GM12873 (cell line): Measurements from ENCODE around the gene CDC42BPB.

Experiments used
- CTCF ChIP-seq: IDR thresholded peaks from 2 replicates; pipeline ENCODE4 v1.5.1; 2012; ENCODE audit warnings: low read depth, mild to moderate bottlenecking, moderate library complexity, low read length, control low read depth; ENCODE audit not compliant: insufficient read depth; ENCODE audit errors: missing control alignments

The CDC42BPB gene

DNA sequence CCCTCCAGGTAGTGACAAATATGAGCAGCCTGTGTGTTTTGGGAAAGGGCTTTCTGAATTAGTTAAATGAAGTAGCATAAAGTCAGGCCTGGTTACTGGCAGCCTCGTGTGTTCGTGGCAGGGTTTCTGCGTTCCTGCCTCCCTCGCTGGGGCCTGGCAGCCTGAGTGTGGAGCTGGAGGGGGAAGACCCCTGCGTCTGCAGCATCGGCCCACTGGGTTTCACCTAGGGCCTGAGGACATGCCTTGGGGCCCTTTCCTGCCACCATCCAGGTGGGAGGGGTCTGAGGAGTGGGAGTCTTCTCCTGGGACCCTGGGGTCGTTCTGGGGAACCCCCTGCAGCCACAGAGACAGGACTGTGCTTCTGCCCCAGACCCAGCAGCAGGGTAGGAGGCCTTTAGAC lies 155.3 kb downstream of the CDC42BPB start:
- TF ChIP-seq CTCF = no peak

GRCh38 chr14:102901633-102902032 lies 155.7 kb downstream of the CDC42BPB start:
- TF ChIP-seq CTCF = no peak

GRCh38 chr14:102900631-102901571 lies 156.4 kb downstream of the CDC42BPB start:
- TF ChIP-seq CTCF = no peak

DNA sequence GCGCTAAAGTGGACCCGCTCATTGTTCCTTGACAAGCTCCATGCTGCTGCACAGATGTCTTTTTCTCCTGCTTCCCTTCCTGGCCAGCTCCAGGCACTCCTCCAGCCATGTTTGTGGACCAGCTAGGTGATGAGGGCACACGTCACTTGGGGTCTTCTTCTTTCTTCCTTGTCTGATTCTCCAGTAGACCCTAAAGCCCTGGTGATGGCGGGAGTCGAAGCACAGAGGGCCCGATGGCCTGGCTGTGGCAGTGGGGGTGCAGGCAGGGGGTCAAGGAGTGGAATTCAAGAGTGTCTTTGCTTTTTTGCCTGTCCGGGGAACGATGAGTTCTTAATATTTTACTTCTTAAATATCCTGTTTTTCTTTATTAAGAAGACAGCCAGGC lies 157.8 kb downstream of the CDC42BPB start:
- no peak for TF ChIP-seq CTCF

- TF ChIP-seq CTCF = no peak
Measured at GRCh38 chr14:102898776-102899515, 158.4 kb downstream of the CDC42BPB start.

DNA sequence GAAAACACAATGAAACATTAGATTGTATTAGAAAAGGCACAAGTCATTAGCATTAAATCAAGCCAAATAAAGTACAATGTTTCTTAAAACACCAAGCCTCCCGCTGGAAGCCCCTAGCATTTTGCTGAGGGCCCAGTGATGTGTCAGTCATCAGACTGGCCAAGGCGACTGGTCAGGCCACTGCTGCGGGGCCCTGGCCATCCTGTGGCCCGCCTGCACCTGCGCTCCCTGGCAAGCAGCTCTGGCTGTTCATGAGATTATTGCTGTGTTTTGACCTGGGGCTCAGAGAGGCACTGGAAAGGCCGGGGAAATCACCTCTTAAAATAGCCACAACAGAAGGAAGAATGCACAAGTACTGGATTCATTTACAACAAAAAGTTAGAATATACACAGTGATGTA lies 159.1 kb downstream of the CDC42BPB start:
- TF ChIP-seq CTCF = no peak

- TF ChIP-seq CTCF = no peak
Measured at GRCh38 chr14:102897299-102898027, 159.9 kb downstream of the CDC42BPB start.
